A673 (cell line): ENCODE data around the gene WNT2. TPM values are rescaled to one million over a fixed set of nuclear protein-coding genes. Genes with fewer than 3 reads are reported as not detected.

Source experiments
- BruUV-seq: library from RNA; stranded (reverse); fragments of 400-500 nt; replicated peaks from 2 replicates; lab custom pipeline; 2021; lab: Mats Ljungman, UMichigan
- CTCF ChIA-PET: fragments of 300-600 bp; sonication (Branson Sonifier 250); formaldehyde crosslinking; loops from one replicate; lab custom pipeline; 2022; ENCODE audit warnings: antibody characterized with exemption; lab: Charles Lee
- POLR2A ChIA-PET: fragments of 300-600 bp; sonication (Branson Sonifier 250); formaldehyde crosslinking; loops from one replicate; lab custom pipeline; 2022; ENCODE audit warnings: antibody characterized with exemption; ENCODE audit not compliant: low non-redundant PET; lab: Charles Lee
- DNase-seq: peaks from one replicate; pipeline ENCODE4 v3.0.0-alpha.2; 2015; ENCODE audit warnings: low spot score
- H3K27ac ChIP-seq: fragments of 200-600 bp; sonication (generic); 2 replicates; pipeline ENCODE4 v1.5.1; 2016; ENCODE audit warnings: mixed run types, low read depth, mild to moderate bottlenecking, mixed read lengths, antibody characterized with exemption, low read length; ENCODE audit not compliant: poor library complexity, severe bottlenecking
- H3K27me3 ChIP-seq: fragments of 200-600 bp; sonication (generic); replicated peaks from 2 replicates; pipeline ENCODE4 v1.6.1; 2017; ENCODE audit warnings: mixed run types, low read depth, mild to moderate bottlenecking, mixed read lengths, antibody characterized with exemption, low read length; ENCODE audit not compliant: insufficient read depth, poor library complexity
- H3K36me3 ChIP-seq: fragments of 200-600 bp; sonication (generic); 2 replicates; pipeline ENCODE4 v1.6.1; 2016; ENCODE audit warnings: mixed run types, mild to moderate bottlenecking, mixed read lengths, antibody characterized with exemption, low read length; ENCODE audit not compliant: insufficient read depth, poor library complexity, severe bottlenecking
- H3K4me1 ChIP-seq: fragments of 200-600 bp; sonication (generic); 2 replicates; pipeline ENCODE4 v1.6.1; 2017; ENCODE audit warnings: mixed run types, mild to moderate bottlenecking, mixed read lengths, antibody characterized with exemption, low read length; ENCODE audit not compliant: insufficient read depth, poor library complexity, severe bottlenecking
- H3K4me3 ChIP-seq: fragments of 200-600 bp; sonication (generic); 2 replicates; pipeline ENCODE4 v1.5.1; 2016; ENCODE audit warnings: low read depth, mixed run types, mild to moderate bottlenecking, mixed read lengths, low read length; ENCODE audit not compliant: poor library complexity, severe bottlenecking
- H3K9me3 ChIP-seq: fragments of 200-600 bp; sonication (generic); 2 replicates; pipeline ENCODE4 v1.6.1; 2016; ENCODE audit warnings: mixed run types, low read depth, mild to moderate bottlenecking, mixed read lengths, antibody characterized with exemption, low read length; ENCODE audit not compliant: poor library complexity, severe bottlenecking
- CTCF ChIP-seq: fragments of 300-800, 200-600 bp; sonication (generic); conservative IDR thresholded peaks from 2 replicates; pipeline ENCODE4 v1.5.1; 2017; ENCODE audit warnings: low read depth, mild to moderate bottlenecking, antibody characterized with exemption, low read length, moderate library complexity, mixed read lengths
- EZH2 ChIP-seq: fragments of 200-600 bp; sonication (generic); IDR thresholded peaks from 2 replicates; pipeline ENCODE4 v1.6.1; 2017; ENCODE audit warnings: borderline replicate concordance, low read depth, mild to moderate bottlenecking, mixed read lengths, antibody characterized with exemption, low read length; ENCODE audit not compliant: poor library complexity, severe bottlenecking
- intact Hi-C: fragments of 100-400 bp; cut with micrococcal nuclease; formaldehyde crosslinking; loops from one replicate; pipeline ENCODE4 v1.10.0; 2022; ENCODE audit not compliant: unreplicated experiment
- total RNA-seq: library from RNA; stranded (reverse); gene quantifications from 2 replicates; pipeline ENCODE4 v1.2.3, GENCODE V29; 2021

The WNT2 gene
- total RNA-seq, 1 experiment from 2014 or later: not detected

DNA sequence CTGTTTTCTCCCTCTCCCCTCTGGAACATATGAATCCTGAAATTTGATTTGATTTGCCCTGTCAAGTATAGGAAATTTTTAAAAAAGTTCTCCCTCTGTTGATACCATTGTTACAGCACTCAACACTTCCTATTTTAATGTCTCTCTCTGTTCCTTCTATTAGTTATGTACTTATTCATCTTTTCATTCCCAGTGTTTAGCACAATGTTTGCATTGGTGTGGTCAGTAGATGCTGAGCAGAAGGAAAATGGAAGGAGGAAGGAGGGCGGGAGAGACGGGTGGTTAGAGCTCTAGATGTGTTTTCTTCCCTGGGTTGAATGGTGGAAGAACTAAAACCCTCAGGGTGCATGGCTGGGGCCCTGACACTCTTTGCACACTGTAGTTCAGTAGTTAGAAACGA, 79.5 kb downstream of the WNT2 start:
- CTCF ChIA-PET: no interaction called here
- Histone ChIP-seq H3K27me3 (no peaks in the 10 kb centered on the region), H3K27ac (no peak overlapping the region), H3K4me3 (no peak overlapping the region), H3K9me3 (peaks cover 5% of the 10 kb centered on the region), H3K4me1 (no peaks in the 10 kb centered on the region), H3K36me3 (no peaks in the 10 kb centered on the region)
- intact Hi-C loops: no loop called here
- no TSS peak for BruUV-seq
- DNase-seq: no peak
- POLR2A ChIA-PET: no interaction called here
- TF ChIP-seq EZH2 (no peak), CTCF (no peak)

- Histone ChIP-seq H3K4me3 (no peak overlapping the region), H3K27me3 (no peaks in the 10 kb centered on the region), H3K9me3 (peaks cover 5% of the 10 kb centered on the region), H3K4me1 (no peaks in the 10 kb centered on the region), H3K36me3 (no peaks in the 10 kb centered on the region), H3K27ac (no peak overlapping the region)
- CTCF ChIA-PET: no interaction called here
- POLR2A ChIA-PET: no interaction called here
- DNase-seq: no peak
- intact Hi-C loops: no loop called here
- BruUV-seq: no TSS peak
- no peak for TF ChIP-seq EZH2
- no peak for TF ChIP-seq CTCF
Observed at GRCh38 chr7:117241088-117241487, 81.8 kb downstream of the WNT2 start.

DNA sequence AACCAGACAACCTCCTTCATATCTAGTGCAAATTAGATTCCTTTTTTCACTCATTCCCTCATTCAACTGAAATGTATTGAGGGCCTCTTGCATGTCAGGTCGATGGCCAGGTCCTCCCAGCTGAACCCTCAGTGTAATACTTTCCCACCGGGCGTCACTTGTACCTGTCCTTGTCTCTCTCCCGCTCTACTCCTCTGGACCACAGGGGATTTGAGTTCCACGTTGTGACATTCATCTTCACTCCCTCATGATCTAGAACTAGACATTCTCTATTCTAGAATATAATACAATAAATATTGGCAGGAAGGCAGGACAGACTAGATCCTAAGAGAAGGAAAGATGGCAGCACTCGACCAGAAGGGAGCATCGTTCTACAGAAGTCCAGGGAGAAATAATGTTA, 83.9 kb downstream of the WNT2 start:
- ChIA-PET POLR2A (interaction anchor here (0.6 kb wide), 1 partner anchor 1077 kb away, joined by 8 read pairs; no protein-coding TSS in a partner anchor), CTCF (no interaction called here)
- no peaks in the 10 kb centered on the region for H3K36me3 ChIP-seq
- TF ChIP-seq EZH2 (no peak), CTCF (no peak)
- no peak for DNase-seq
- no peak overlapping the region for H3K27ac ChIP-seq
- no peaks in the 10 kb centered on the region for H3K9me3 ChIP-seq
- H3K4me3 ChIP-seq: no peak overlapping the region
- intact Hi-C loops: no loop called here
- H3K4me1 ChIP-seq: no peaks in the 10 kb centered on the region
- no peaks in the 10 kb centered on the region for H3K27me3 ChIP-seq
- no TSS peak for BruUV-seq
